ENCODE data around the gene MSH4.
A peak's percentile ranks its signal among the peaks of the same experiment; 100 is the strongest.

MSH4 gene

DNA sequence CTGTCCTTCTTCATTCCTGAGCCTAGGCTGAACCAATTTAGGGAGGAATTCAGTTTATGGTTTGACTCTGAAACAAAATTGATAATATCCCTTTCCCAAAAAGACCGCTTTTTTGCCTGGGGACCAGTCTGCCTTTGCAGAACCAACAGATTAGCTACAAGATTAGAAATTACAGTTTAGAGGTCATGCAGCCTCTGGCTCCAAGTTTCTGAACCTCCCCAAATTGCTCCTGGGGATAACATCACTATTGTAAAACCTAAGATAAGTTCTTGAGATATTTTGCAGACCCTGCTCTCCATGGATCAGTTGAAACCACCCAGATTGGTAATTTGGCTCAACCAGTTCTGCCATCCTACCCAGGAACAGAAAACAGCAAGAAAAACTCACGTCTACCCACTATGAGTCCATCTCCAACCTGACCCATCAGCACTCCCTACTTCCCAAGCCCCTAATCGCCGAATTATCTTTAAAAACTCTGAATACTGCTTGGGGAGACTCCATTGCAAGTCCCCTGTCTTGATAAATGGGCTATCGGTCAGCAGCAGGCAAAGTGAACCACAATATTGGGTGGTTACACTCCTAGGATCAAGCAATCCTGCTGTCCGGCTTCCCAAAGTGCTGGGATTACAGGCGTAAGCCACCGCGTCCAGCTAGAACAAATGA is 11.2 kb upstream of the MSH4 start:
- Histone ChIP-seq H3K27ac (peak overlapping the region; percentile 61), H2AFZ (peak overlapping the region; percentile 96), H3K9me3 (ENCODE audit: control insufficient read depth, low read length) (no peaks in the 10 kb centered on the region), H3K4me3 (ENCODE audit: low read depth, low read length) (peak overlapping the region; percentile 90), H3K4me1 (no peaks in the 10 kb centered on the region), H3K79me2 (peaks cover 3% of the 10 kb centered on the region), H3K9ac (peak overlapping the region; percentile 0), H3K36me3 (ENCODE audit: control insufficient read depth, insufficient read depth, low read length) (no peaks in the 10 kb centered on the region), H3K4me2 (ENCODE audit: low read length) (peak overlapping the region; percentile 78), H3K27me3 (ENCODE audit: control insufficient read depth, insufficient read depth, low read length) (no peaks in the 10 kb centered on the region)
- TF ChIP-seq, protein P1, sequence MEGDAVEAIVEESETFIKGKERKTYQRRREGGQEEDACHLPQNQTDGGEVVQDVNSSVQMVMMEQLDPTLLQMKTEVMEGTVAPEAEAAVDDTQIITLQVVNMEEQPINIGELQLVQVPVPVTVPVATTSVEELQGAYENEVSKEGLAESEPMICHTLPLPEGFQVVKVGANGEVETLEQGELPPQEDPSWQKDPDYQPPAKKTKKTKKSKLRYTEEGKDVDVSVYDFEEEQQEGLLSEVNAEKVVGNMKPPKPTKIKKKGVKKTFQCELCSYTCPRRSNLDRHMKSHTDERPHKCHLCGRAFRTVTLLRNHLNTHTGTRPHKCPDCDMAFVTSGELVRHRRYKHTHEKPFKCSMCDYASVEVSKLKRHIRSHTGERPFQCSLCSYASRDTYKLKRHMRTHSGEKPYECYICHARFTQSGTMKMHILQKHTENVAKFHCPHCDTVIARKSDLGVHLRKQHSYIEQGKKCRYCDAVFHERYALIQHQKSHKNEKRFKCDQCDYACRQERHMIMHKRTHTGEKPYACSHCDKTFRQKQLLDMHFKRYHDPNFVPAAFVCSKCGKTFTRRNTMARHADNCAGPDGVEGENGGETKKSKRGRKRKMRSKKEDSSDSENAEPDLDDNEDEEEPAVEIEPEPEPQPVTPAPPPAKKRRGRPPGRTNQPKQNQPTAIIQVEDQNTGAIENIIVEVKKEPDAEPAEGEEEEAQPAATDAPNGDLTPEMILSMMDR (IDR thresholded peaks at IDR 0.05): no peak

GRCh38 chr1:75785983-75786853 is 10.5 kb upstream of the MSH4 start, which contains the start of gene RABGGTB:
RABGGTB (plus strand) TSS chr1:75786256; CDS start chr1:75786272, 16 bp downstream.
- Histone ChIP-seq H3K4me1 (no peaks in the 10 kb centered on the region), H3K9ac (peak within 1 kb of the TSS; percentile 29), H3K36me3 (ENCODE audit: control insufficient read depth, insufficient read depth, low read length) (no peaks in the 10 kb centered on the region), H3K9me3 (ENCODE audit: control insufficient read depth, low read length) (no peaks in the 10 kb centered on the region), H3K27me3 (ENCODE audit: control insufficient read depth, insufficient read depth, low read length) (no peaks in the 10 kb centered on the region), H3K79me2 (peaks cover 3% of the 10 kb centered on the region), H3K4me3 (ENCODE audit: low read depth, low read length) (peak within 1 kb of the TSS; percentile 90), H3K27ac (peak within 1 kb of the TSS; percentile 61), H2AFZ (peak within 1 kb of the TSS; percentile 96), H3K4me2 (ENCODE audit: low read length) (peak within 1 kb of the TSS; percentile 78)
- TF ChIP-seq, protein P1 (IDR thresholded peaks at IDR 0.05): no peak

DNA sequence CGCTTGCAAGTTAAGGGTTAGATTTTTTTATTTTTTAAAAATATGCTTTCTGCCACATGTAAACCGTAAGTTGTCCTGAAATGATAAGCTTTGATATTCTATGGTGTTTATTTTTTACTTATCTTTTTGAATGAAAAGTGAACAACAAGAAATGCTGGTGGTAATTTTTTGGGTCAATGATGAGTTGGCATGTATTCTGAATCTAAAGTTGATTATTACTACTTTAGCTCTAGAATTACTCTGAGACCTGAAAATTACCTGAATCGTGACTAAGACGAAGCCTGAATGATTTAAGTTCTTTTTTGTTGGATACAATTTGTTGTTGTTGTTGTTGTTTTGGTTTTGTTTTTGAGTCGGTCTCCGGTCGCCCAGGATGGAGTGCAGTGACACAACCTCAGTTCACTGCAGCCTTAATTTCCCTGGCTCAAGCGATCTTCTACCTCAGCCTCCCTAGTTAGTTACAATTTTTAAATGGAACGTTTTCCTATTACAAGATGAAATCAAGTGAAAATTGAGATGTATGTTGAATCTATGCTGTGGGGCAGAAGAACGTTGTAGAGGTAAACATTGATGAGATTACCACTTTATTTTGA is 9.7 kb upstream of the MSH4 start:
- H3K4me3 ChIP-seq (ENCODE audit: low read depth, low read length): peak overlapping the region; percentile 90
- TF ChIP-seq, protein P1 (IDR thresholded peaks at IDR 0.05): no peak
- no peak overlapping the region for H3K27ac ChIP-seq
- no peak overlapping the region for H2AFZ ChIP-seq
- H3K9me3 ChIP-seq (ENCODE audit: control insufficient read depth, low read length): no peaks in the 10 kb centered on the region
- no peaks in the 10 kb centered on the region for H3K27me3 ChIP-seq (ENCODE audit: control insufficient read depth, insufficient read depth, low read length)
- no peaks in the 10 kb centered on the region for H3K36me3 ChIP-seq (ENCODE audit: control insufficient read depth, insufficient read depth, low read length)
- peak overlapping the region; percentile 78 for H3K4me2 ChIP-seq (ENCODE audit: low read length)
- H3K79me2 ChIP-seq: peaks cover 3% of the 10 kb centered on the region
- peak overlapping the region; percentile 29 for H3K9ac ChIP-seq
- no peaks in the 10 kb centered on the region for H3K4me1 ChIP-seq

DNA sequence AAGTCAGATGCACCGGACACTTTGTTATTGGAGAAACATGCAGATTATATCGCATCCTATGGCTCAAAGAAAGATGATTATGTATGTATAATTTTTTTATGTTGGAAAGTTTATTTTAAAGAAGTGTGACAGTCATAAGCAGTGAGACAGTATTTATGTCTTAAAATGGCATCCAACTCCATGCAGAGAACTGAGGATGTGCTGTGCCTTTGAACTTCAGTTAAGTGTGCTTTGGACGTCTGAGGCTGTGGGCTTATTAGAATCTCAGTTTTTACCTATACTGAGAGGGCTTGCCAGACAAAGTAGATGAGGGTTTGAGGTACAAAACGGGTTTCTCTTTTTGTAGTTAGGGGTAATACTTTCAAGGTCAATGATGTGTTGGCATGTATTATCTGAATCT is 9.2 kb upstream of the MSH4 start:
- Histone ChIP-seq H3K9ac (no peak overlapping the region), H2AFZ (no peak overlapping the region), H3K4me2 (ENCODE audit: low read length) (peak overlapping the region; percentile 78), H3K4me3 (ENCODE audit: low read depth, low read length) (peak overlapping the region; percentile 90), H3K4me1 (no peaks in the 10 kb centered on the region), H3K36me3 (ENCODE audit: control insufficient read depth, insufficient read depth, low read length) (no peaks in the 10 kb centered on the region), H3K27ac (no peak overlapping the region), H3K27me3 (ENCODE audit: control insufficient read depth, insufficient read depth, low read length) (no peaks in the 10 kb centered on the region), H3K79me2 (peaks cover 3% of the 10 kb centered on the region), H3K9me3 (ENCODE audit: control insufficient read depth, low read length) (no peaks in the 10 kb centered on the region)
- TF ChIP-seq, protein P1 (IDR thresholded peaks at IDR 0.05): no peak
